ENCODE data around the gene PHF8. TPM values are rescaled to one million over a fixed set of nuclear protein-coding genes. Genes with fewer than 3 reads are reported as not detected.
A peak's percentile ranks its signal among the peaks of the same experiment; 100 is the strongest.

Gene PHF8
- total RNA-seq, 1 donor from 2014 or later, result 22.3 TPM

DNA sequence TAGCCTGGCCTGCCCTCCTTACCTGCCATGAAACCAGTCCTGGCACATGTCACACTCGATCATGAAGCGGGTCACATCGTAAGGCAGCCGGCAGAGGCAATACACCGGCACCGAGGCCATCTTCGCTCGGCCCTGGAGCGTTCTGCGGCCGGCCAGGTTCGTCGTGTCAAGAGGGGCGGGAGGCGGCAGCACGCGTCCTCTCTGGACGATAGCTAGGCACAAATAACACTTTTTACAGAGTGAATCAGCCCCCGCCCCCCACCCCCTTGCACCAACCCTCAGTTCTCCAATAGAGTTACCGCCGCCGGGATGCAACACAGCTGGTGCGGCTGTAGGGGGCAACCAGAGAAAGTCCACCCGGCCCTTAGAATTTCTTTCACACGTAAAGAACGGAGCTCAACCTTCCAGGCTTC, 1.7 kb downstream of the PHF8 start:
- Mint-ChIP-seq H3K27me3 (ENCODE audit: insufficient read depth, low read depth) (peaks cover 2% of the 10 kb centered on the region), H3K4me1 (peaks cover 9% of the 10 kb centered on the region), H3K36me3 (no peaks in the 10 kb centered on the region), H3K4me3 (peak overlapping the region; percentile 96), H3K9me3 (peaks cover 9% of the 10 kb centered on the region), H3K27ac (no peak overlapping the region)
- no peak overlapping the region for H3K27ac ChIP-seq
- H3K36me3 ChIP-seq, result no peaks in the 10 kb centered on the region
- H3K4me3 ChIP-seq, result peak overlapping the region; percentile 61
- peak overlapping the region; percentile 86 for H3K4me2 ChIP-seq
- H2AFZ ChIP-seq (replicated peaks), result no peak overlapping the region
- H4K20me1 ChIP-seq (ENCODE audit: low read depth), result no peaks in the 10 kb centered on the region
- peaks cover 8% of the 10 kb centered on the region for H3K4me1 ChIP-seq
- peaks cover 7% of the 10 kb centered on the region for H3K79me2 ChIP-seq (ENCODE audit: low read depth)
- H3K9me3 ChIP-seq (ENCODE audit: low read depth), result no peaks in the 10 kb centered on the region
- H3K9ac ChIP-seq, result no peak overlapping the region
- peak; percentile 81 for DNase-seq (ENCODE audit: low spot score)
- TF ChIP-seq, protein P1, sequence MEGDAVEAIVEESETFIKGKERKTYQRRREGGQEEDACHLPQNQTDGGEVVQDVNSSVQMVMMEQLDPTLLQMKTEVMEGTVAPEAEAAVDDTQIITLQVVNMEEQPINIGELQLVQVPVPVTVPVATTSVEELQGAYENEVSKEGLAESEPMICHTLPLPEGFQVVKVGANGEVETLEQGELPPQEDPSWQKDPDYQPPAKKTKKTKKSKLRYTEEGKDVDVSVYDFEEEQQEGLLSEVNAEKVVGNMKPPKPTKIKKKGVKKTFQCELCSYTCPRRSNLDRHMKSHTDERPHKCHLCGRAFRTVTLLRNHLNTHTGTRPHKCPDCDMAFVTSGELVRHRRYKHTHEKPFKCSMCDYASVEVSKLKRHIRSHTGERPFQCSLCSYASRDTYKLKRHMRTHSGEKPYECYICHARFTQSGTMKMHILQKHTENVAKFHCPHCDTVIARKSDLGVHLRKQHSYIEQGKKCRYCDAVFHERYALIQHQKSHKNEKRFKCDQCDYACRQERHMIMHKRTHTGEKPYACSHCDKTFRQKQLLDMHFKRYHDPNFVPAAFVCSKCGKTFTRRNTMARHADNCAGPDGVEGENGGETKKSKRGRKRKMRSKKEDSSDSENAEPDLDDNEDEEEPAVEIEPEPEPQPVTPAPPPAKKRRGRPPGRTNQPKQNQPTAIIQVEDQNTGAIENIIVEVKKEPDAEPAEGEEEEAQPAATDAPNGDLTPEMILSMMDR (IDR thresholded peaks at IDR 0.05), result peak; percentile 38
- TF ChIP-seq EZH2 (IDR thresholded peaks at IDR 0.05) (no peak), EZH2phosphoT487 (IDR thresholded peaks at IDR 0.05) (no peak)
- no peaks in the 10 kb centered on the region for H3K27me3 ChIP-seq
- peaks cover 15% of the 10 kb centered on the region for H3F3A ChIP-seq (ENCODE audit: low read depth)

DNA sequence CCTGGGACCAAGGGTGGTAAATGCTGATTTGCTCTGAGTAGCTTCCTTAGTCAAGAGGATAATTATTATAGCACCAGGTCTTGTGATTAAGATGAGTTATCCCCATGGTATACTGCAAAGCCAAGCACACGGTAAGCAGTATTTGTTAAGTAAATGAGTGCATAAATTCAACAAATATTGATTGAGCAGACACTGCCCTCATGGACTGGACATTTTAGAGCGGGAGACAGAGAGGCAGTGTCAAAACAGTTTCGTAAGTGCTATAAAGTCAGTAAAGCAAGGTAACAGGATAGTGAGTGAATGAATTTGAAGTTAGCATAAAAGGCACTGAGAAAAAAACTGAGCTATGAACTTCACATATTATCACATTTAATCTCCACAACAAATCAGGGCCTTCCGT, 13.9 kb downstream of the PHF8 start:
- no peak for TF ChIP-seq EZH2phosphoT487 (IDR thresholded peaks at IDR 0.05)
- TF ChIP-seq, protein P1 (IDR thresholded peaks at IDR 0.05), result no peak
- TF ChIP-seq EZH2 (IDR thresholded peaks at IDR 0.05), result no peak
- Mint-ChIP-seq H3K27me3 (ENCODE audit: insufficient read depth, low read depth) (peaks cover 2% of the 10 kb centered on the region), H3K36me3 (peaks cover 17% of the 10 kb centered on the region)

DNA sequence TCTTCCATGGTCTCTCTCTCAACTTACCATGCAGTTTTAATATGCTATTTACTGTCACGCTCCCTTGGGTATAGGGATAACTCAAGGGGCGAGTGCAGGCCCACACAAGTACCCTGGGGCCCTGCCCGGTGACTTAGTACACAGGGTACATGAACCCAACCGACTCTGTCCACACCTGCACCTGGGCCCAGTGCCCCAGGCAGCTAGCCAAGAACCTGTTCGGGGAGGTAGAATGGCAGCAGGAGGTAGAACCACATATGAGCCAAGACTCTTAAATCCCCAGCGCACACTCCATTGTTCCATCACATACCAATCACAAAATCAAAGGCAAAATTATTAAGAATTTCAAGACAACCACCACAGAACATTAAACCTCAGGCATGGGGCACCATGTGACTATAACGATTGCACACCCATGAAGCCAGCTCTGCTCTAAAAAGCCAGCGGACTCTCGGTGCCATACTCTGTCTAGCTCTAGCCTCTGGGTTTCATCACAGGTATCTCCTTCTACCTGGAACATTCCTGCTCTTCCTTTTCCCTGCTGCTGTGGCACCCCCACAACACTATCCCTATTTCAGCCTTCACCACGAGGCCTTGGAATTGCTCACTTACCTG, 14.6 kb downstream of the PHF8 start:
- H3K27me3 ChIP-seq, result no peaks in the 10 kb centered on the region
- H3K27ac ChIP-seq, result no peak overlapping the region

More for the DNA sequence above, 13.9 kb downstream of the PHF8 start:
- no peaks in the 10 kb centered on the region for H4K20me1 ChIP-seq (ENCODE audit: low read depth)
- no peaks in the 10 kb centered on the region for H3K36me3 ChIP-seq
- H3F3A ChIP-seq (ENCODE audit: low read depth), result no peaks in the 10 kb centered on the region
- H3K27me3 ChIP-seq, result no peaks in the 10 kb centered on the region
- H3K79me2 ChIP-seq (ENCODE audit: low read depth), result no peaks in the 10 kb centered on the region
- H3K9me3 Mint-ChIP-seq, result peaks cover 2% of the 10 kb centered on the region
- no peak for DNase-seq (ENCODE audit: low spot score)
- H3K9me3 ChIP-seq (ENCODE audit: low read depth), result no peaks in the 10 kb centered on the region
- no peaks in the 10 kb centered on the region for H3K4me1 Mint-ChIP-seq
- no peak overlapping the region for H3K4me2 ChIP-seq
- no peak overlapping the region for H3K27ac ChIP-seq
- no peak overlapping the region for H3K4me3 Mint-ChIP-seq
- H3K9ac ChIP-seq, result no peak overlapping the region
- H3K4me1 ChIP-seq, result no peaks in the 10 kb centered on the region
- H3K27ac Mint-ChIP-seq, result no peak overlapping the region
- no peak overlapping the region for H2AFZ ChIP-seq (replicated peaks)
- H3K4me3 ChIP-seq, result no peak overlapping the region

More for the DNA sequence above, 14.6 kb downstream of the PHF8 start:
- Mint-ChIP-seq H3K27ac (no peak overlapping the region), H3K4me3 (no peak overlapping the region), H3K4me1 (no peaks in the 10 kb centered on the region), H3K27me3 (ENCODE audit: insufficient read depth, low read depth) (peaks cover 2% of the 10 kb centered on the region), H3K36me3 (peaks cover 15% of the 10 kb centered on the region), H3K9me3 (peaks cover 2% of the 10 kb centered on the region)
- Histone ChIP-seq H3K79me2 (ENCODE audit: low read depth) (no peaks in the 10 kb centered on the region), H3K9ac (no peak overlapping the region), H3F3A (ENCODE audit: low read depth) (no peaks in the 10 kb centered on the region), H3K4me2 (no peak overlapping the region), H3K36me3 (no peaks in the 10 kb centered on the region), H3K4me3 (no peak overlapping the region), H4K20me1 (ENCODE audit: low read depth) (no peaks in the 10 kb centered on the region), H3K4me1 (no peaks in the 10 kb centered on the region), H3K9me3 (ENCODE audit: low read depth) (no peaks in the 10 kb centered on the region), H2AFZ (replicated peaks) (no peak overlapping the region)
- DNase-seq (ENCODE audit: low spot score), result no peak
- TF ChIP-seq EZH2 (IDR thresholded peaks at IDR 0.05), result no peak
- TF ChIP-seq, protein P1 (IDR thresholded peaks at IDR 0.05), result no peak
- no peak for TF ChIP-seq EZH2phosphoT487 (IDR thresholded peaks at IDR 0.05)
